K562 (cell line): Measurements from ENCODE around the gene EMC1. TPM values are rescaled to one million over a fixed set of nuclear protein-coding genes. Genes with fewer than 3 reads are reported as not detected.

ENCODE experiments used
- BRF2 ChIP-seq: IDR thresholded peaks from 3 replicates; pipeline ENCODE4 v1.6.1; 2011; ENCODE audit warnings: borderline replicate concordance, mild to moderate bottlenecking; ENCODE audit not compliant: insufficient read length, insufficient read depth
- CUX1 ChIP-seq: fragments of 200-800 bp; sonication (Bioruptor generic); IDR thresholded peaks from 2 replicates; pipeline ENCODE4 v1.6.1; 2016; ENCODE audit warnings: missing genetic modification characterization, missing compliant biosample characterization
- E2F3 ChIP-seq: fragments of 250-450 bp; sonication (Bioruptor Pico); IDR thresholded peaks from 2 replicates; pipeline ENCODE4 v1.4.0; 2020; ENCODE audit warnings: mild to moderate bottlenecking
- ETS1 ChIP-seq: conservative IDR thresholded peaks from 2 replicates; pipeline ENCODE4 v1.6.1; 2011; ENCODE audit warnings: low read depth, mild to moderate bottlenecking, low read length; ENCODE audit not compliant: control insufficient read depth
- LCOR ChIP-seq: sonication (generic); formaldehyde crosslinking; IDR thresholded peaks from 2 replicates; pipeline ENCODE4 v1.8.0; 2022; ENCODE audit warnings: mild to moderate bottlenecking, missing genetic modification reagents
- MLLT1 ChIP-seq, 2 experiments: fragments of 450-650 bp; IDR thresholded peaks; 2 replicates each; pipeline ENCODE4 v1.6.1; 2016
- SETDB1 ChIP-seq: IDR thresholded peaks from one replicate; pipeline ENCODE4 v1.6.1; 2012; ENCODE audit warnings: low read length, control low read depth, inconsistent platforms
- SMAD4 ChIP-seq: fragments of 250-450 bp; sonication (Bioruptor Pico); conservative IDR thresholded peaks from 2 replicates; pipeline ENCODE4 v1.8.0; 2021; ENCODE audit warnings: inconsistent platforms, mild to moderate bottlenecking, moderate library complexity
- TAF15 ChIP-seq: fragments of 200-400 bp; formaldehyde crosslinking; IDR thresholded peaks from 2 replicates; pipeline ENCODE4 v1.6.1; 2017; ENCODE audit warnings: mild to moderate bottlenecking, low read depth, low read length, moderate library complexity
- TAL1 ChIP-seq: fragments of 450-650 bp; IDR thresholded peaks from 2 replicates; pipeline ENCODE4 v1.6.1; 2016; ENCODE audit warnings: mild to moderate bottlenecking
- XRCC4 ChIP-seq: IDR thresholded peaks from one replicate; pipeline ENCODE4 v1.6.1; 2011; ENCODE audit not compliant: insufficient read depth, insufficient read length; ENCODE audit errors: extremely low read depth
- ZKSCAN8 ChIP-seq: fragments of 200-800 bp; sonication (Bioruptor generic); IDR thresholded peaks from 2 replicates; pipeline ENCODE4 v1.6.1; 2016; ENCODE audit warnings: missing genetic modification characterization, missing compliant biosample characterization
- ZNF444 ChIP-seq: fragments of 250-450 bp; sonication (Bioruptor Pico); IDR thresholded peaks from 2 replicates; pipeline ENCODE4 v1.4.0; 2020; ENCODE audit warnings: mild to moderate bottlenecking, moderate library complexity
- ZNF699 ChIP-seq: fragments of 250-450 bp; sonication (Bioruptor Pico); IDR thresholded peaks from 2 replicates; pipeline ENCODE4 v1.8.0; 2021; ENCODE audit warnings: mild to moderate bottlenecking, moderate library complexity; ENCODE audit not compliant: insufficient replicate concordance
- ZNF76 ChIP-seq: fragments of 250-450 bp; sonication (Bioruptor Pico); IDR thresholded peaks from 2 replicates; pipeline ENCODE4 v1.4.0; 2020; ENCODE audit warnings: mild to moderate bottlenecking, moderate library complexity, borderline replicate concordance
- polyA plus RNA-seq, 8 experiments: library from polyadenylated mRNA; depleted of rRNA in 4 of 8; stranded (reverse) in 5 of 8; unstranded in 3 of 8; fragments of >200 nt; fragmentation: Nextera tagmentation in 2 of 8; fragmentation: Illumina TruSeq in 1 of 8; extraction: Ambion mirVana in 2 of 8; extraction: Trizol in 1 of 8; gene quantifications; 2 replicates each; pipeline versions ENCODE4 v1.2.1 to v1.2.3, GENCODE V29; 2011 to 2014; ENCODE audit warnings: inconsistent platforms in 1 of 8, missing spikeins in 1 of 8
- total RNA-seq, 7 experiments: library from RNA; depleted of rRNA in 6 of 7; stranded (reverse); fragments of >200 nt in 6 of 7; fragmentation: Illumina TruSeq in 2 of 7; extraction: Trizol in 2 of 7; gene quantifications; 2 replicates each; pipeline versions ENCODE4 v1.2.1 to v1.2.3, GENCODE V29; 2011 to 2021; ENCODE audit warnings: low replicate concordance in 1 of 7
- TF ChIP-seq, protein P1 (sequence below): sonication (generic); formaldehyde crosslinking; IDR thresholded peaks from 2 replicates; pipeline ENCODE4 v1.8.0; 2023; ENCODE audit warnings: mild to moderate bottlenecking, missing genetic modification reagents

The EMC1 gene
- total and polyA plus RNA-seq, 9 of the 15 experiments (the other 6 are each of a cell fraction or from before 2014, with no cell fraction given): 17.8 to 88.2 (median 37.4) TPM

DNA sequence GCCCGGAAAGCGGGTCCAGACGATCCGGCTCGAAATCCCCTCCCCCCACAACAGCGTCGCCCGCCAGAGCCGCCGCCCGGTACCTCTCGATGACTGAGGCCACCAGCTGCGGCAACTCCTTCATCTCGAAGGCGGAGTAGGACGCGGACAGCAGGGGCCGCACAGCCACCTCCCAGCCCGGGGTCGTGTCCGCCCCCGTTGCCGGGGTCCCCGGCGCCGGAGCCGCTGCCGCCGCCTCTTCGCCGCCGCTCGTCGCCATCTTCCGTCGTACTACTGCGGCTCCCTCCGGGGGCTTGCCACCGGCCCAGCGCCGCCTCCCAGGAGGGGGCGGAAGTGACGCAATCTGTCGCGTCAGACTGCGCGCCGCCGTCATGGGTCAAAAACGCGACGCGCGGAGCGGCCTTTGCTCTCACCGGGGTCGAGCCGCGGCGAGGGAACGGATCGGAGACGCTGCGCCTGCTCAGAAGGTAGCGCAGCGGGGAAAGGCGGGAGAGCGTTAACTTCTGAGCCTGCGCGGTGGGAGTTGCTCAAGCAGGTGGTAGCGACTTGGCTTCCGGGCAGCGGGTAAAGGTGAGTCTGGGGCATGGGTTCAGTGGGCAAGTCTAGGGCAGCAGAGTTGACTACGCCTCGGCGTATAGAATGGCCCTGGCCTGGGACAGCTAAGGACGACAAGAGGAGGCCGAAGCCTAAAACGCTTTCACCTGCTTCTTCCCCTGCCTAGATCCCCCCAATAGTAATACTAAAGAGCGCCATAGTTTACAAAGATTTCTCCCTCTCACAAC lies 41.1 kb downstream of the EMC1 start, which contains the start of gene UBR4 (continued):
- TF ChIP-seq MLLT1 (IDR thresholded peaks at IDR 0.05) (peak in 1 of 2 experiments; percentile 52; a peak in 2 of 4 replicates), ZNF699 (no peak), LCOR (CRISPR knock-in tag) (no peak; the same call in 1 of the 2 replicates), CUX1 (no peak), ZNF76 (CRISPR knock-in tag) (peak; percentile 30; the same call in 1 of the 2 replicates), SMAD4 (CRISPR knock-in tag) (peak; percentile 95), ZKSCAN8 (CRISPR knock-in tag) (0 out of 2 replicates have a peak, but pooled peaks have one; percentile 70), ETS1 (peak; percentile 62), SETDB1 (no peak), BRF2 (no peak), ZNF444 (CRISPR knock-in tag) (no peak), XRCC4 (no peak), TAF15 (no peak), E2F3 (CRISPR knock-in tag) (peak; percentile 71; the same call in 1 of the 2 replicates), TAL1 (no peak)
- TF ChIP-seq, protein P1, sequence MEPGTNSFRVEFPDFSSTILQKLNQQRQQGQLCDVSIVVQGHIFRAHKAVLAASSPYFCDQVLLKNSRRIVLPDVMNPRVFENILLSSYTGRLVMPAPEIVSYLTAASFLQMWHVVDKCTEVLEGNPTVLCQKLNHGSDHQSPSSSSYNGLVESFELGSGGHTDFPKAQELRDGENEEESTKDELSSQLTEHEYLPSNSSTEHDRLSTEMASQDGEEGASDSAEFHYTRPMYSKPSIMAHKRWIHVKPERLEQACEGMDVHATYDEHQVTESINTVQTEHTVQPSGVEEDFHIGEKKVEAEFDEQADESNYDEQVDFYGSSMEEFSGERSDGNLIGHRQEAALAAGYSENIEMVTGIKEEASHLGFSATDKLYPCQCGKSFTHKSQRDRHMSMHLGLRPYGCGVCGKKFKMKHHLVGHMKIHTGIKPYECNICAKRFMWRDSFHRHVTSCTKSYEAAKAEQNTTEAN (CRISPR knock-in tag): peak; percentile 69; the same call in 1 of the 2 replicates
